Endothelial cell of umbilical vein (primary cell): Measurements from ENCODE around the gene SLC19A1. TPM values are rescaled to one million over a fixed set of nuclear protein-coding genes. Genes with fewer than 3 reads are reported as not detected.

ENCODE experiments used
- BruUV-seq: library from RNA; stranded (reverse); fragments of 400-500 nt; replicated peaks from 2 replicates; lab custom pipeline; 2021; lab: Mats Ljungman, UMichigan
- CTCF ChIA-PET: fragments of 300-600, 350-600 bp; sonication (Branson Sonifier 250); formaldehyde crosslinking; loops from one replicate; lab custom pipeline; 2021; ENCODE audit warnings: antibody characterized with exemption, inconsistent platforms; lab: Charles Lee
- POLR2A ChIA-PET: fragments of 300-600, 350-600 bp; sonication (Branson Sonifier 250); formaldehyde crosslinking; loops from one replicate; lab custom pipeline; 2021; ENCODE audit warnings: antibody characterized with exemption, inconsistent platforms; lab: Charles Lee
- DNase-seq: peaks from one replicate; pipeline ENCODE4 v3.0.0-alpha.2; 2011; ENCODE audit warnings: low read depth, low spot score
- FAIRE-seq: peaks from 2 replicates; lab custom pipeline; 2011; peaks lifted over from hg19 to GRCh38; lab: Jason Lieb, UNC
- H2AFZ ChIP-seq: 2 replicates; pipeline ENCODE4 v1.6.0; 2012; ENCODE audit warnings: low read depth, low read length, control low read depth, inconsistent platforms
- H3K27ac ChIP-seq: 2 replicates; pipeline ENCODE4 v1.5.1; 2011; ENCODE audit warnings: low read depth, mild to moderate bottlenecking, control low read depth, low read length, moderate library complexity; ENCODE audit not compliant: insufficient read depth
- H3K27me3 ChIP-seq, 2 experiments: 2 replicates each; pipeline versions ENCODE4 v1.6.0 to v1.6.1; 2011; ENCODE audit warnings: low read length in 2 of 2, mixed read lengths in 1 of 2; ENCODE audit not compliant: control insufficient read depth in 2 of 2, insufficient read depth in 2 of 2
- H3K36me3 ChIP-seq, 2 experiments: 2 replicates in 1 of 2; 3 replicates in 1 of 2; pipeline ENCODE4 v1.5.1; 2011; ENCODE audit warnings: low read length in 2 of 2, mild to moderate bottlenecking in 1 of 2, moderate library complexity in 1 of 2; ENCODE audit not compliant: control insufficient read depth in 2 of 2, insufficient read depth in 2 of 2; ENCODE audit errors: extremely low read depth in 1 of 2
- H3K4me1 ChIP-seq: 3 replicates; pipeline ENCODE4 v1.5.1; 2011; ENCODE audit warnings: mild to moderate bottlenecking, low read length; ENCODE audit not compliant: control insufficient read depth, insufficient read depth; ENCODE audit errors: extremely low read depth
- H3K4me2 ChIP-seq: 2 replicates; pipeline ENCODE4 v1.6.1; 2011; ENCODE audit warnings: low read length, control low read depth, mixed read lengths; ENCODE audit not compliant: insufficient read depth
- H3K4me3 ChIP-seq, 3 experiments: fragments of 200-600 bp in 1 of 3; sonication (generic), shearing (Covaris generic) in 1 of 3; replicated peaks in 1 of 3; 2 replicates each; pipeline ENCODE4 v1.5.1; 2011 to 2016; ENCODE audit warnings: control low read depth in 3 of 3, low read length in 3 of 3, mild to moderate bottlenecking in 2 of 3, inconsistent platforms in 1 of 3, low read depth in 1 of 3, moderate library complexity in 1 of 3; ENCODE audit not compliant: insufficient read depth in 1 of 3
- H3K79me2 ChIP-seq: 2 replicates; pipeline ENCODE4 v1.6.0; 2012; ENCODE audit warnings: low read length, inconsistent platforms; ENCODE audit not compliant: control insufficient read depth, insufficient read depth
- H3K9ac ChIP-seq: replicated peaks from 2 replicates; pipeline ENCODE3; 2011; ENCODE audit warnings: low read length, control low read depth; ENCODE audit not compliant: insufficient read depth; ENCODE audit errors: extremely low read depth
- H3K9me1 ChIP-seq: replicated peaks from 3 replicates; pipeline ENCODE4 v1.6.0; 2011; ENCODE audit warnings: mild to moderate bottlenecking, low read length; ENCODE audit not compliant: control insufficient read depth, insufficient read depth; ENCODE audit errors: extremely low read depth
- H3K9me3 ChIP-seq: replicated peaks from 2 replicates; pipeline ENCODE4 v1.5.1; 2012; ENCODE audit warnings: low read length, inconsistent platforms; ENCODE audit not compliant: control insufficient read depth, insufficient read depth
- H4K20me1 ChIP-seq: replicated peaks from 2 replicates; pipeline ENCODE3; 2011; ENCODE audit warnings: mild to moderate bottlenecking, low read length; ENCODE audit not compliant: control insufficient read depth, insufficient read depth; ENCODE audit errors: extremely low read depth
- EZH2 ChIP-seq: IDR thresholded peaks from 2 replicates; pipeline ENCODE4 v1.6.1; 2012; ENCODE audit warnings: borderline replicate concordance, low read depth, mild to moderate bottlenecking, moderate library complexity, low read length, inconsistent platforms; ENCODE audit not compliant: severe bottlenecking
- FOS ChIP-seq: IDR thresholded peaks from 2 replicates; pipeline ENCODE4 v1.6.1; 2011; ENCODE audit warnings: mild to moderate bottlenecking, low read length, moderate library complexity, borderline replicate concordance; ENCODE audit not compliant: insufficient read depth
- MYC ChIP-seq: IDR thresholded peaks from one replicate; pipeline ENCODE4 v1.6.1; 2011; ENCODE audit warnings: mild to moderate bottlenecking, low read depth, low read length
- dilution Hi-C: fragments of 300-500 bp; cut with MboI; formaldehyde crosslinking; loops from one replicate; pipeline ENCODE4 v1.15.0; 2019; ENCODE audit warnings: low sequenced_read_pairs; ENCODE audit not compliant: extremely low pct_ligation_motif_present
- intact Hi-C: fragments of 100-400 bp; cut with micrococcal nuclease; formaldehyde crosslinking; loops from one replicate; pipeline ENCODE4 v1.10.0; 2022
- polyA plus RNA-seq, 4 experiments: library from polyadenylated mRNA; depleted of rRNA in 3 of 4; stranded (reverse) in 3 of 4; unstranded in 1 of 4; fragments of >200 nt; gene quantifications; 2 replicates each; pipeline versions ENCODE4 v1.2.1 to v1.2.3, GENCODE V29; 2011 to 2012; ENCODE audit warnings: missing spikeins in 1 of 4
- total RNA-seq: library from RNA; stranded (reverse); gene quantifications from 2 replicates; pipeline ENCODE4 v1.2.3, GENCODE V29; 2021

Gene SLC19A1
- total and polyA plus RNA-seq, 2 donors (not counting 3 experiments of a cell fraction or from before 2014, with no cell fraction given): 36.3 to 54.6 TPM

DNA sequence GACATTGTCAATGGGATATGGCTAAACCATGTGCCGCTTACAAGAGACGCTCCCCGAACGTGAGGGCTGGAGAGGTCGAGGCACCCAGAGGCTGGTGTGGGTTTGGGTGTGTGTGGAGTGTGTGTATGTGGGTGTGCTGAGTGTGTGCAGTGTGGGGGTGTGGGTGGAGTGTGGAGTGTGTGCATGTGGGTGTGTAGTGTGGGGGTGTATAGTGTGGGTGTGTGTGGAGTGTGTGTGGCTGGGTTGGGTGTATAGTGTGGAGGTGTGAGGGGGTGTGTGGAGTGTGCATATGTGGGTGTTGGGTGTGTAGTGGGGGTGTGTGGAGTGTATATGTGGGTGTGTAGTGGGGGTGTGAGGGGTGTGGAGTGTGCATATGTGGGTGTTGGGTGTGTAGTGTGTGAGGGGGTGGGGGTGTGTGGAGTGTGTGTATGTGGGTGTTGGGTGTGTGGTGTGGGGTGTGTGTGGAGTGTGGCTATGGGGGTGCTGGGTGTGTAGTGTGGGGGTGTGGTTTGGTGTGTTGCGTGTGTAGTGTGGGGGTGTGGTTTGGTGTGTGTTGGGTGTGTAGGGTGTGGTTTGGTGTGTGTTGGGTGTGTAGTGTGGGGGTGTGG lies 42.2 kb downstream of the SLC19A1 start:
- dilution Hi-C loops (no loop called here), intact Hi-C loops (no loop called here)
- no peak overlapping the region for H2AFZ ChIP-seq
- ChIA-PET CTCF (no interaction called here), POLR2A (no interaction called here)
- DNase-seq (no peak), FAIRE-seq (no peak)
- H3K9me3 ChIP-seq: no peaks in the 10 kb centered on the region
- H3K4me3 ChIP-seq: no peak overlapping the region
- TF ChIP-seq FOS (no peak), EZH2 (no peak)
- H3K79me2 ChIP-seq: no peaks in the 10 kb centered on the region
- H3K27ac ChIP-seq: no peak overlapping the region
- BruUV-seq: no TSS peak
- H3K4me2 ChIP-seq: no peak overlapping the region
- H3K27me3 ChIP-seq: no peaks in the 10 kb centered on the region
- H3K9me1 ChIP-seq: no peaks in the 10 kb centered on the region
- H3K36me3 ChIP-seq: peaks cover 3 to 36% of the 10 kb centered on the region in 2 experiments
- no peak overlapping the region for H3K9ac ChIP-seq
- no peaks in the 10 kb centered on the region for H4K20me1 ChIP-seq
- no peaks in the 10 kb centered on the region for H3K4me1 ChIP-seq

- TF ChIP-seq MYC: no peak
- TF ChIP-seq FOS: no peak
- H3K4me3 ChIP-seq: no peak overlapping the region
- no peak overlapping the region for H3K9ac ChIP-seq
- DNase-seq: no peak
- H2AFZ ChIP-seq: no peak overlapping the region
- H3K9me1 ChIP-seq: no peaks in the 10 kb centered on the region
- no peaks in the 10 kb centered on the region for H3K27me3 ChIP-seq
- ChIA-PET POLR2A (no interaction called here), CTCF (no interaction called here)
- intact Hi-C loops: no loop called here
- H3K9me3 ChIP-seq: no peaks in the 10 kb centered on the region
- no peak for FAIRE-seq
- no peak overlapping the region for H3K4me2 ChIP-seq
- no peaks in the 10 kb centered on the region for H4K20me1 ChIP-seq
- no TSS peak for BruUV-seq
- H3K27ac ChIP-seq: no peak overlapping the region
- no peaks in the 10 kb centered on the region for H3K4me1 ChIP-seq
- peaks cover 3 to 38% of the 10 kb centered on the region in 2 experiments for H3K36me3 ChIP-seq
- H3K79me2 ChIP-seq: no peaks in the 10 kb centered on the region
- dilution Hi-C loops: no loop called here
Observed at GRCh38 chr21:45499201-45499750, 43.0 kb downstream of the SLC19A1 start.
